ENCODE data around the gene CFLAR. TPM values are rescaled to one million over a fixed set of nuclear protein-coding genes. Genes with fewer than 3 reads are reported as not detected.

The CFLAR gene
- total RNA-seq, 1 donor from 2014 or later: 238 TPM

- H3K27ac ChIP-seq (replicated peaks): peak overlapping the region; percentile 59
- intact Hi-C loops (cut with micrococcal nuclease): no loop called here
- no peak for DNase-seq
- no peak for TF ChIP-seq CTCF (IDR thresholded peaks at IDR 0.05; ENCODE audit: borderline replicate concordance)
- no peaks in the 10 kb centered on the region for H3K9me3 ChIP-seq (replicated peaks)
- H3K36me3 ChIP-seq: peaks cover 18% of the 10 kb centered on the region
- H3K4me3 ChIP-seq: no peak overlapping the region
- peaks cover 33% of the 10 kb centered on the region for H3K4me1 ChIP-seq
- no peaks in the 10 kb centered on the region for H3K27me3 ChIP-seq (ENCODE audit: low read depth)
These were observed 102.8 kb downstream of the CFLAR start for GRCh38 chr2:201218780-201219179.

GRCh38 chr2:201219328-201220096 lies 103.5 kb downstream of the CFLAR start:
- H3K27ac ChIP-seq (replicated peaks): peak overlapping the region; percentile 59
- no peak overlapping the region for H3K4me3 ChIP-seq
- DNase-seq: no peak
- no peaks in the 10 kb centered on the region for H3K27me3 ChIP-seq (ENCODE audit: low read depth)
- H3K9me3 ChIP-seq (replicated peaks): no peaks in the 10 kb centered on the region
- intact Hi-C loops (cut with micrococcal nuclease): no loop called here
- no peak for TF ChIP-seq CTCF (IDR thresholded peaks at IDR 0.05; ENCODE audit: borderline replicate concordance)
- H3K4me1 ChIP-seq: peaks cover 33% of the 10 kb centered on the region
- H3K36me3 ChIP-seq: peaks cover 18% of the 10 kb centered on the region

- no peak for TF ChIP-seq CTCF (IDR thresholded peaks at IDR 0.05; ENCODE audit: borderline replicate concordance)
- peaks cover 33% of the 10 kb centered on the region for H3K4me1 ChIP-seq
- H3K9me3 ChIP-seq (replicated peaks): no peaks in the 10 kb centered on the region
- intact Hi-C loops (cut with micrococcal nuclease): no loop called here
- H3K27me3 ChIP-seq (ENCODE audit: low read depth): no peaks in the 10 kb centered on the region
- H3K27ac ChIP-seq (replicated peaks): peak overlapping the region; percentile 68
- DNase-seq: peak; percentile 24
- H3K36me3 ChIP-seq: peaks cover 18% of the 10 kb centered on the region
- H3K4me3 ChIP-seq: no peak overlapping the region
These were observed 104.2 kb downstream of the CFLAR start for GRCh38 chr2:201220102-201220570.

- no peaks in the 10 kb centered on the region for H3K27me3 ChIP-seq (ENCODE audit: low read depth)
- no peaks in the 10 kb centered on the region for H3K9me3 ChIP-seq (replicated peaks)
- peaks cover under 1% of the 10 kb centered on the region for H3K36me3 ChIP-seq
- no peak for DNase-seq
- peaks cover 38% of the 10 kb centered on the region for H3K4me1 ChIP-seq
- intact Hi-C loops (cut with micrococcal nuclease): no loop called here
- TF ChIP-seq CTCF (IDR thresholded peaks at IDR 0.05; ENCODE audit: borderline replicate concordance): no peak
- H3K4me3 ChIP-seq: no peak overlapping the region
- no peak overlapping the region for H3K27ac ChIP-seq (replicated peaks)
These were observed 107.4 kb downstream of the CFLAR start for GRCh38 chr2:201223089-201224073.

Other genes starting within 250 kb of the CFLAR start
- gene PPIL3, start 227.1 kb upstream of the CFLAR start, total RNA-seq: 27.3 TPM
- gene NIF3L1, start 226.8 kb upstream of the CFLAR start, total RNA-seq: 23.6 TPM
- 24.5 TPM for gene ORC2, start 152.5 kb upstream of the CFLAR start, total RNA-seq
- 11.5 TPM for gene HYCC2, start 44.5 kb upstream of the CFLAR start, total RNA-seq
- gene NDUFB3, start 44.2 kb upstream of the CFLAR start, total RNA-seq: 466 TPM
- gene CASP10, start 67.0 kb downstream of the CFLAR start, total RNA-seq: 5.4 TPM
- gene CASP8, start 144.4 kb downstream of the CFLAR start, total RNA-seq: 3.7 TPM
- 11.8 TPM for gene FLACC1, start 241.2 kb downstream of the CFLAR start, total RNA-seq

Measured in left ventricle myocardium inferior (tissue), 1 donor.